OCI-LY7 (cell line): Measurements from ENCODE around the gene FBLN1. TPM values are rescaled to one million over a fixed set of nuclear protein-coding genes. Genes with fewer than 3 reads are reported as not detected.

Source experiments
- BruUV-seq: library from RNA; stranded (reverse); fragments of 400-500 nt; replicated peaks from 2 replicates; lab custom pipeline; 2021; lab: Mats Ljungman, UMichigan
- CTCF ChIA-PET: fragments of 300-600 bp; sonication (Branson Sonifier 250); formaldehyde crosslinking; loops from one replicate; lab custom pipeline; 2022; ENCODE audit warnings: antibody characterized with exemption; ENCODE audit not compliant: unreplicated experiment; lab: Charles Lee
- POLR2A ChIA-PET: fragments of 300-600 bp; sonication (Branson Sonifier 250); formaldehyde crosslinking; loops from one replicate; lab custom pipeline; 2022; ENCODE audit warnings: antibody characterized with exemption; lab: Charles Lee
- DNase-seq: peaks from one replicate; pipeline ENCODE4 v3.0.0-alpha.2; 2015; ENCODE audit warnings: low spot score
- H2AFZ ChIP-seq: fragments of 200-600 bp; sonication (generic), shearing (Covaris generic); 2 replicates; pipeline ENCODE4 v1.6.1; 2014; ENCODE audit warnings: mild to moderate bottlenecking, antibody characterized with exemption, low read length, moderate library complexity
- H3K27ac ChIP-seq: fragments of 200-600 bp; sonication (generic); 2 replicates; pipeline ENCODE4 v1.5.1; 2014; ENCODE audit warnings: mixed run types, low read depth, mild to moderate bottlenecking, moderate library complexity, low read length, inconsistent platforms; ENCODE audit not compliant: poor library complexity, severe bottlenecking
- H3K36me3 ChIP-seq: fragments of 200-600 bp; sonication (generic); 2 replicates; pipeline ENCODE4 v1.6.1; 2014; ENCODE audit warnings: mild to moderate bottlenecking, antibody characterized with exemption, low read length, moderate library complexity, mixed read lengths; ENCODE audit not compliant: insufficient read depth
- H3K4me1 ChIP-seq: fragments of 200-600 bp; sonication (generic); 2 replicates; pipeline ENCODE4 v1.5.1; 2014; ENCODE audit warnings: mild to moderate bottlenecking, low read length; ENCODE audit not compliant: insufficient read depth, poor library complexity, severe bottlenecking
- H3K4me2 ChIP-seq: fragments of 200-600 bp; sonication (generic); 2 replicates; pipeline ENCODE4 v1.6.1; 2014; ENCODE audit warnings: mild to moderate bottlenecking, low read length
- H3K4me3 ChIP-seq: fragments of 200-600 bp; sonication (generic); 2 replicates; pipeline ENCODE4 v1.5.1; 2014; ENCODE audit warnings: mild to moderate bottlenecking, low read depth, low read length; ENCODE audit not compliant: poor library complexity, severe bottlenecking
- H3K79me2 ChIP-seq: fragments of 200-600 bp; sonication (generic); 2 replicates; pipeline ENCODE4 v1.6.1; 2016; ENCODE audit warnings: low read depth, mild to moderate bottlenecking, low read length, moderate library complexity, mixed read lengths; ENCODE audit not compliant: insufficient read depth
- H3K9me2 ChIP-seq: fragments of 200-600 bp; sonication (generic); 2 replicates; pipeline ENCODE4 v1.6.1; 2016; ENCODE audit warnings: mild to moderate bottlenecking, low read length, mixed read lengths; ENCODE audit not compliant: insufficient read depth
- H3K9me3 ChIP-seq: fragments of 200-600 bp; sonication (generic); 2 replicates; pipeline ENCODE4 v1.6.1; 2014; ENCODE audit warnings: mild to moderate bottlenecking, mixed run types, low read length, mixed read lengths
- H4K20me1 ChIP-seq: fragments of 200-600 bp; sonication (generic); 2 replicates; pipeline ENCODE4 v1.6.1; 2014; ENCODE audit warnings: mild to moderate bottlenecking, antibody characterized with exemption, low read length, moderate library complexity, mixed read lengths; ENCODE audit not compliant: insufficient read depth
- EZH2phosphoT487 ChIP-seq: fragments of 200-600 bp; sonication (generic); IDR thresholded peaks from 2 replicates; pipeline ENCODE4 v1.6.1; 2018; ENCODE audit warnings: low read depth, borderline replicate concordance, mild to moderate bottlenecking, mixed run types, antibody characterized with exemption, low read length, moderate library complexity, mixed read lengths
- intact Hi-C: fragments of 100-400 bp; cut with micrococcal nuclease; formaldehyde crosslinking; loops from one replicate; pipeline ENCODE4 v1.10.0; 2022; ENCODE audit not compliant: unreplicated experiment
- total RNA-seq, 2 experiments: library from RNA; depleted of rRNA in 1 of 2; stranded (reverse); fragments of >200 nt in 1 of 2; shearing (Covaris generic) in 1 of 2; gene quantifications; 2 replicates each; pipeline ENCODE4 v1.2.3, GENCODE V29; 2014 to 2022
- TF ChIP-seq, protein P1 (sequence below): fragments of 200-600 bp; sonication (generic); conservative IDR thresholded peaks from 2 replicates; pipeline ENCODE4 v1.5.1; 2014; ENCODE audit warnings: mild to moderate bottlenecking, antibody characterized with exemption, low read length, moderate library complexity, mixed read lengths

The FBLN1 gene
- total RNA-seq, 2 experiments from 2014 or later: not detected

DNA sequence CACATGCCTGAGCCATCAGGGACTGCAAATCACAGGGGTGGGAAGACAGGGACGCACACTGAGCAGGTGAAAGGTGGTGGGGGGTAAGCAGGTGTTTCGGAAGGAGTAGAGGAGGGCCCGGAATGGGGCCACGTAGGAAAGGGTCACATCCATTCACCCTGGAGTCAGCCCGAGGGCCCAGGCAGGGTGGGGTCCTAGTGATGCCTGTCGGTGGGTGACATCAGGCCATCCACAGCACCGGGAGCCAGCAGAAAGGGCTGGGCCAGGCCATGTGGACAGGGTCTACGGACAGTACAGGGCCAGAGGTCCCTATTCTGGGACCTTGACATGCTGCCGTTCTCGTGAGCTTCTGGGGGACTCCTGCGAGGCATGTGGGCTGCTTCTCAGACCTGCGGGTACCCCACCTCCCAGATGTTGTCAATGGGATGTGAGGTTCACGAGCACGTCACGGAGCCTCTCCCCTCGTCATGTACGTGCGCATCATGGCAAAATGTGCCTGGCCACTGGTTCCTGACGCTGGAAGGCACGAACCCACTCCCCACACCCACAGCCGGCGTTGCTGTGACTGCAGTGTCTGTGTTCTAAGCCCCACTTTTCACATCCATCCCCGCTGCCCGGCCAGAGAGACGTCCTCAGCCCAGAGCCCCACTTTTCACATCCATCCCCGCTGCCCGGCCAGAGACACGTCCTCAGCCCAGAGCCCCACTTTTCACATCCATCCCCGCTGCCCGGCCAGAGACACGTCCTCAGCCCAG lies 84.1 kb downstream of the FBLN1 start:
- H3K4me2 ChIP-seq: no peak overlapping the region
- H3K36me3 ChIP-seq: no peaks in the 10 kb centered on the region
- ChIA-PET CTCF (no interaction called here), POLR2A (no interaction called here)
- BruUV-seq: no TSS peak
- no peak overlapping the region for H3K4me3 ChIP-seq
- DNase-seq: no peak
- H3K4me1 ChIP-seq: peaks cover 20% of the 10 kb centered on the region
- H2AFZ ChIP-seq: no peak overlapping the region
- TF ChIP-seq EZH2phosphoT487: no peak
- TF ChIP-seq, protein P1, sequence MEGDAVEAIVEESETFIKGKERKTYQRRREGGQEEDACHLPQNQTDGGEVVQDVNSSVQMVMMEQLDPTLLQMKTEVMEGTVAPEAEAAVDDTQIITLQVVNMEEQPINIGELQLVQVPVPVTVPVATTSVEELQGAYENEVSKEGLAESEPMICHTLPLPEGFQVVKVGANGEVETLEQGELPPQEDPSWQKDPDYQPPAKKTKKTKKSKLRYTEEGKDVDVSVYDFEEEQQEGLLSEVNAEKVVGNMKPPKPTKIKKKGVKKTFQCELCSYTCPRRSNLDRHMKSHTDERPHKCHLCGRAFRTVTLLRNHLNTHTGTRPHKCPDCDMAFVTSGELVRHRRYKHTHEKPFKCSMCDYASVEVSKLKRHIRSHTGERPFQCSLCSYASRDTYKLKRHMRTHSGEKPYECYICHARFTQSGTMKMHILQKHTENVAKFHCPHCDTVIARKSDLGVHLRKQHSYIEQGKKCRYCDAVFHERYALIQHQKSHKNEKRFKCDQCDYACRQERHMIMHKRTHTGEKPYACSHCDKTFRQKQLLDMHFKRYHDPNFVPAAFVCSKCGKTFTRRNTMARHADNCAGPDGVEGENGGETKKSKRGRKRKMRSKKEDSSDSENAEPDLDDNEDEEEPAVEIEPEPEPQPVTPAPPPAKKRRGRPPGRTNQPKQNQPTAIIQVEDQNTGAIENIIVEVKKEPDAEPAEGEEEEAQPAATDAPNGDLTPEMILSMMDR: no peak
- H3K27ac ChIP-seq: no peak overlapping the region
- H3K9me3 ChIP-seq: no peaks in the 10 kb centered on the region
- H3K9me2 ChIP-seq: no peaks in the 10 kb centered on the region
- intact Hi-C loops: no loop called here
- H3K79me2 ChIP-seq: no peaks in the 10 kb centered on the region
- H4K20me1 ChIP-seq: no peaks in the 10 kb centered on the region

DNA sequence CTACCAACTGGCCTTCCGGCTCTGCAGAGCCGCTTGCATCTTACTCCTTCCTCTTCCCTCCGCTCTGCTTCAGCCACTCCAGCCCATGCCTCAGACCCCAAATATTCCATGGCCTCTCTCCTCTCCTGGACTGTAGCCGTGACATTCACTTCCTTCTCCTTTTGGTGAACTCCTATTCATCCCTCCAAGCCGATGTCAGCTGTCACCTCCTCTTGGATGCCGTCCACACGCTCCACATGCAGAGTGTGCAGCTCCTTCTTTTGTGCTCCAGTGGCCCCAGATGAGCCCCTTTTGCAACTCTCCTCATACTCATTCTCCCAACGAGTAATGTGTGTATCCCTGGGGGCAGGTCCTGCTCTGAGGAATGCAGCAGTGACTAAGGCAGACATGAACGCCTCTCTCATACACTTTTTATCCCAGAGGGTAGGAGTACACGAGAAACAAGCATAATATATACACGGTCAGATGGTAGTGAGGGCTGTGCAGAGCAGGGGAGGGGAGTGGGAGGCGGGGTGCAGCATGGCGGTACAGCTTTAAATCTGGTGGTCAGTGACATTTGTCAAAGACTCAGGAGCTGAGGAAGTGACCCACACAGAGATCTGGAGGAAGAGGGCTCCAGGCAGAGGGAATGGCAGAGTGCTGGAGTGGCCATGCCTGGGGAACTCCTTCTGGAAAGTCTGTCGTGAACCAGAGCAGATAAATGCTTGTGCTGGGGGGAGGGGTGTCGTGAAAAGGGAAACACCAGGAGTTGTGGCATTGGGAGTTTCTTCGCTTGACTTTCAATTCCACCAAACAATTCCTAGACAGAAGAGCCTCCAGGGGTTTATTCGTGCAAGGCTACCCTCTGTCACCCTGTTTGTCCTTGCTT lies 85.2 kb downstream of the FBLN1 start:
- H3K4me3 ChIP-seq: no peak overlapping the region
- ChIA-PET CTCF (no interaction called here), POLR2A (no interaction called here)
- no peaks in the 10 kb centered on the region for H3K9me3 ChIP-seq
- no peaks in the 10 kb centered on the region for H3K36me3 ChIP-seq
- BruUV-seq: no TSS peak
- intact Hi-C loops: no loop called here
- H2AFZ ChIP-seq: no peak overlapping the region
- H3K9me2 ChIP-seq: no peaks in the 10 kb centered on the region
- no peaks in the 10 kb centered on the region for H3K79me2 ChIP-seq
- no peak overlapping the region for H3K27ac ChIP-seq
- no peaks in the 10 kb centered on the region for H4K20me1 ChIP-seq
- no peak for DNase-seq
- H3K4me2 ChIP-seq: no peak overlapping the region
- peaks cover 20% of the 10 kb centered on the region for H3K4me1 ChIP-seq
- TF ChIP-seq, protein P1: no peak
- TF ChIP-seq EZH2phosphoT487: no peak

DNA sequence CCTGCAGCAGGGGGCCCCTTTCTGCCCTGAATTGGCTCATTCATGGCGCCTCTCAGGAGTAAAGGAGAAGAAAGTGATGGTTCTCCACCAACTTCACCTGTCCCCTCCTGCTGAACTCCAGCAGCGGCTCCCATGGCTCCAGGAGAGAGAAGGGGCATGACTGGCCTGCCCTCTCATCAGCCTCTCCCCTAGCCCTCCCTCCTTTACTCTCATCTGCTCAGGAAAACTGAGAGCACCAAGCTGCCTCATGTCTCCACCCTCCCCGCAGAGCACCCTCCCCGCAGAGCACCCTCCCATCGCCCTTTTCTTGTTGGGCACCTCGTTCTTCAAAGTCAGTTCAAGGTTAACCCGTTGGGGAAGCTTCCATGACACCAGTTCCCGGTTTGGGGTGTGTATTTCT lies 86.9 kb downstream of the FBLN1 start:
- POLR2A ChIA-PET: no interaction called here
- Histone ChIP-seq H3K9me2 (no peaks in the 10 kb centered on the region), H3K4me1 (peaks cover 5% of the 10 kb centered on the region), H2AFZ (no peak overlapping the region), H3K9me3 (no peaks in the 10 kb centered on the region), H3K27ac (no peak overlapping the region), H3K4me2 (no peak overlapping the region), H4K20me1 (no peaks in the 10 kb centered on the region), H3K36me3 (no peaks in the 10 kb centered on the region), H3K79me2 (no peaks in the 10 kb centered on the region), H3K4me3 (no peak overlapping the region)
- intact Hi-C loops: no loop called here
- DNase-seq: no peak
- no TSS peak for BruUV-seq
- CTCF ChIA-PET: no interaction called here
- TF ChIP-seq, protein P1: no peak
- no peak for TF ChIP-seq EZH2phosphoT487
